Measurements from ENCODE around the gene MUC2.

The MUC2 gene

DNA sequence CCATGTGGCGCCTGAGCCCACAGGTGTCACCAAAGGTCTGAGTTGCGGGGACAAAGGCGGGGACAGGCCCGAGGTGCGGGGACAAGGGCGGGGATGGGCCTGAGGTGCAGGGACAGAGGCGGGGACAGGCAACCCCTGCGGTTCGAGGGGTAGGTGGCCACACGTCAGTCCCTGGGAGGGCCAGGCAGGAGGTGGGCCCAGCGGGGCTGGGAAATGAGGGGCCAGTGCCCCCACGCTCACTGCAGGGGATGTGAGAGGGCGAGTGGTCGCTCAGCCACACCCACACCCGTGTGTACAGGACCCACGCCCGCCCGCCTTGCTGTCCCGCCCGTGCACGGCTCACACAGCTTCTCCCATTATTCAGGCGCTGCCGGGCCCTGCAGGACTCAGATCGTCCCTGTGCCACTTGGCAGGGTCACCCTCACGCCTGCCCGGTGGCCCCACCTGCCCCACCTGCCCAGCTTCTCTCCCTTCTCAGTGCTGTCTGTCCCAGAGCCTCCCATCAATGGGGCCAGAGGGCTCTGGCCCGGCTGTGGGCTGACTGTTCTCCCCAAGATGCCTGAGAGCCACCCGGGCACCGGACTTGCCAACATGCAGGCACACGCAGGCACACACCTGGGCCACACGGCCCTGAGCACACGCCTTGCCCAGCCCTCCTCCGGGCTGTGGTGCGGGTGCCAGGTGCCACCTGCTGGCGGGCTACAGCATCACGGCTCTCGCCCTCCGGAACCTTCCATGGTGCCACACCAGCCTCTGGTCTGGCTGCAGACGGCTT, 23.9 kb upstream of the MUC2 start:
- H3K4me3 ChIP-seq (ENCODE audit: low read depth, low read length): no peak overlapping the region
- peak; percentile 72 for DNase-seq (ENCODE audit: low read depth)
- TF ChIP-seq POLR2A (IDR thresholded peaks at IDR 0.05; ENCODE audit: extremely low read depth, insufficient read length) (no peak), MYC (IDR thresholded peaks at IDR 0.05; ENCODE audit: low read depth, low read length) (peak; percentile 75)
- TF ChIP-seq, protein P1, sequence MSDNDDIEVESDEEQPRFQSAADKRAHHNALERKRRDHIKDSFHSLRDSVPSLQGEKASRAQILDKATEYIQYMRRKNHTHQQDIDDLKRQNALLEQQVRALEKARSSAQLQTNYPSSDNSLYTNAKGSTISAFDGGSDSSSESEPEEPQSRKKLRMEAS (IDR thresholded peaks at IDR 0.05; ENCODE audit: low read depth, low read length): peak; percentile 64; the same call in 1 of the 2 replicates
- TF ChIP-seq, protein P2, sequence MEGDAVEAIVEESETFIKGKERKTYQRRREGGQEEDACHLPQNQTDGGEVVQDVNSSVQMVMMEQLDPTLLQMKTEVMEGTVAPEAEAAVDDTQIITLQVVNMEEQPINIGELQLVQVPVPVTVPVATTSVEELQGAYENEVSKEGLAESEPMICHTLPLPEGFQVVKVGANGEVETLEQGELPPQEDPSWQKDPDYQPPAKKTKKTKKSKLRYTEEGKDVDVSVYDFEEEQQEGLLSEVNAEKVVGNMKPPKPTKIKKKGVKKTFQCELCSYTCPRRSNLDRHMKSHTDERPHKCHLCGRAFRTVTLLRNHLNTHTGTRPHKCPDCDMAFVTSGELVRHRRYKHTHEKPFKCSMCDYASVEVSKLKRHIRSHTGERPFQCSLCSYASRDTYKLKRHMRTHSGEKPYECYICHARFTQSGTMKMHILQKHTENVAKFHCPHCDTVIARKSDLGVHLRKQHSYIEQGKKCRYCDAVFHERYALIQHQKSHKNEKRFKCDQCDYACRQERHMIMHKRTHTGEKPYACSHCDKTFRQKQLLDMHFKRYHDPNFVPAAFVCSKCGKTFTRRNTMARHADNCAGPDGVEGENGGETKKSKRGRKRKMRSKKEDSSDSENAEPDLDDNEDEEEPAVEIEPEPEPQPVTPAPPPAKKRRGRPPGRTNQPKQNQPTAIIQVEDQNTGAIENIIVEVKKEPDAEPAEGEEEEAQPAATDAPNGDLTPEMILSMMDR (IDR thresholded peaks at IDR 0.05; ENCODE audit: low read depth, low read length): peak; percentile 76

DNA sequence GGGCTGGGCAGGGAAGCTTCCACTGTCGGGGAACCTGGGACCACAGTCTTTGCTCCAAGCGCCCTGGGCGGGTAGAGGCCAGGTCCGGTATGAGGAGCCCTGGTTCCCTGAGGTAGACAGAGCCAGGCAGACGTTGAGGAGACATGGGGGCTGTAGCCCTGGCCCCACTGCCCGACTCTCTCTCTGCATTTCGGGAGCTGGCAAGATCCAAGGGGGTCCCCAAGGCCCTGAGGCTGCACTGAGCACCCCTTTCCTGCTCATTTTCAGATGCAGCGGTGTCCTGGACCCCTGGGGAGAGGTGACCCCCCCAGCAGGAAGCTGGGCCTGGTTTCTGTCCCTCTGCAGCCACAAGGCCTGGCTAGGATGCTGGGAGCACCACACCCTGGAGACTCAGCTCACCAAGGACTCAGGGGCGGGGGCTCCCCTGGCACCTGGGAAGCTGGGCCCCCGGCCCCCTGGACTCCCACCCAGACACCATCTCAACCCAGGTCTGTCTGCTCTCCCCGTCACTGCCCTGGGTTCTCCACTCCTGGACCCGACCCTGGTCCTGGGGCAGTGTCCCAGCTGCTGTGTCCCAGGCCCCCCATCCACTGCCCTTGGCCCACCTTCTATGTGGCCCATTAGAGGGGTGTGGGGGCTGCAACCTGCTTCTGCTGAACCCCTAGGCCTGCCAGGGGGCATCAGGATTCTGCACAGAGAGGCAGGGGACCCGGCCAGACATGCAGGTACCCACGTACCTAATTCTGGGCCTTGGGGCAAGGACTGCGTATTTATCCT, 23.1 kb upstream of the MUC2 start:
- DNase-seq (ENCODE audit: low read depth): no peak
- no peak overlapping the region for H3K4me3 ChIP-seq (ENCODE audit: low read depth, low read length)
- TF ChIP-seq, protein P1 (IDR thresholded peaks at IDR 0.05; ENCODE audit: low read depth, low read length): no peak
- TF ChIP-seq POLR2A (IDR thresholded peaks at IDR 0.05; ENCODE audit: extremely low read depth, insufficient read length) (no peak), MYC (IDR thresholded peaks at IDR 0.05; ENCODE audit: low read depth, low read length) (no peak)
- TF ChIP-seq, protein P2 (IDR thresholded peaks at IDR 0.05; ENCODE audit: low read depth, low read length): no peak

DNA sequence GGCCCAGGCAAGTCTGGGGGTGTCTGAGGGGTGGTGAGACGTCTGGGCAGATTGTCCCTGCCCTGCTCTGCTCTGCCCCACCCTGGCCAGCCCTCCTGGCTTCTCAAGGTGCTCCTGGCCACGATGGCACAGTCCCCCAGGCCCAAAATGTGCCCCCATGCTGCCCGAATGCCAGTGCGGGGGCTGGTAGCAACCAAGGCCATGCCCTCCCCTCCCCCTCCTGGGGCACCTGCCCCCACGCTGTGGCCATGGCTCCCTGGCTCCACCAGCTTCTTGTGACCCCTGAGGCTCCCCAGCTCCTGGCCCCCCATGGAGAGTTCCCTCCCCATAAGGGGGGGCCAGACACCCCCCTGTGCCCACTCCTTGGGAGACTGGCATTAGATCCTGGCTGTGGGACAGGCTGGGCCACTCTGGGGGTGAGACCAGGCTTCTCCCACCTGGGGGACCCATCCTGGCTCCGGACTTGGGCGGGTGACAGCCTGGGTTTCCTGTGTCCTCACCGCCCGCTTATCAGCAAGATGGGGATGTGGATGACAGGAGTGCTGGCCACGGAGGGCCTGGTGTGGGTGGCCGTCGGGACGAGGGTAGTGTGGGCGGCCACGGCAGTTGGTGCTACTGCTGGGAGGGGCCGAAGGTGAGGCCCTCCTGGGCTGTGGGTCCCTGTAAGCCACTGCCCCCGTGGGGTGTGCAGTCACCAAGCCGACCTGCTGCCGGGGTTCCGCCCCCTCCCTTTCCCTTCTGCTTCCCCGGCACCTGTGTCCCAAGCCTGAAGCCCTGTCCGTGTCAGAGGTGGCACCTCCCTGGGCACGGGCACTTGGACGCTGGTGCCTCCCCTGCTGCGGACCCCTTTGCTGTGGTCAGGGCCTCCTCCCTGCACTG, 22.3 kb upstream of the MUC2 start:
- TF ChIP-seq, protein P1 (IDR thresholded peaks at IDR 0.05; ENCODE audit: low read depth, low read length): no peak
- TF ChIP-seq, protein P2 (IDR thresholded peaks at IDR 0.05; ENCODE audit: low read depth, low read length): no peak
- TF ChIP-seq POLR2A (IDR thresholded peaks at IDR 0.05; ENCODE audit: extremely low read depth, insufficient read length) (no peak), MYC (IDR thresholded peaks at IDR 0.05; ENCODE audit: low read depth, low read length) (no peak)
- no peak for DNase-seq (ENCODE audit: low read depth)
- no peak overlapping the region for H3K4me3 ChIP-seq (ENCODE audit: low read depth, low read length)

DNA sequence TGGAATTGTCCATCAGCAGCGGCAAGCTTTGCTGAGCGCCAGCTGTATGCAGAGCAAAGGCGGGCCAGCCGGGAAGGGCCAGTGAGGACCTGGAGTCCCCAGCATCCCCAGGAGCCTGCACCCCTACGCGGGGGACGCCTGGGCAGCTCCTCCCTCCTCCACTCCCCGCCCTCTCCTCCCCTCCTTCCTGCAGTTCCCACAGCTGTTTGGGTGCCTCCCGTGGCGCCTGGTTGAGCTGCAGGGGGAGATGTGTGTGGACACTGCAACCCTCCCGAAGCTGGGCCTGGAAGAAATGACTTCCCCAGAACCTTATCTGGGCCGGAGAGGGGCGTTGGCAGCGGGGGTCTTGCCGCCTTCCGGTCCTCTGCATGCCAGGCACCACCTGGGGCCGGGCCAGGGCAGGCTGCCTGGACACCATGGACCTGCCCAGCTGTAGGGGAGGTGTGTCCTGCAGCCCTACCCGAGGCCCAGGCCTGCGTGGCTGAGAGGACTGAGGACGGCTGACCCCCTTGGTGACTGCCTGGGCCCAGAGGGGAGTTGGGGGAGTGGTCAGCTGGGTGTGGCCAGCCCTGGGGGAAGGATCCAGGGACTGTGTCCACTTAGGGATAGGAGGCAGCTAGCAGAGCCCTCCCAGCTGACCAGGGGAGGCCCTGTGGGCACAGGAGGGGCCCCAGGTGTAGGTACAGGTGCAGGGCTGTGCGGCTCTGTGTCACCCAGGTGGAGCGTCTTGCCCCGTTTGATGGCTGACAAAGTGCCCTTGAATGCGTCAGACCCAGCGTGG, 21.4 kb upstream of the MUC2 start:
- H3K4me3 ChIP-seq (ENCODE audit: low read depth, low read length): no peak overlapping the region
- DNase-seq (ENCODE audit: low read depth): no peak
- TF ChIP-seq, protein P1 (IDR thresholded peaks at IDR 0.05; ENCODE audit: low read depth, low read length): no peak
- TF ChIP-seq, protein P2 (IDR thresholded peaks at IDR 0.05; ENCODE audit: low read depth, low read length): no peak
- TF ChIP-seq MYC (IDR thresholded peaks at IDR 0.05; ENCODE audit: low read depth, low read length): no peak
- TF ChIP-seq POLR2A (IDR thresholded peaks at IDR 0.05; ENCODE audit: extremely low read depth, insufficient read length): no peak
